ENCODE results near the gene PTPRH. TPM values are rescaled to one million over a fixed set of nuclear protein-coding genes. Genes with fewer than 3 reads are reported as not detected.

The PTPRH gene
- total and polyA plus RNA-seq, 8 donors = 5.3 to 83.9 (median 39.7) TPM

DNA sequence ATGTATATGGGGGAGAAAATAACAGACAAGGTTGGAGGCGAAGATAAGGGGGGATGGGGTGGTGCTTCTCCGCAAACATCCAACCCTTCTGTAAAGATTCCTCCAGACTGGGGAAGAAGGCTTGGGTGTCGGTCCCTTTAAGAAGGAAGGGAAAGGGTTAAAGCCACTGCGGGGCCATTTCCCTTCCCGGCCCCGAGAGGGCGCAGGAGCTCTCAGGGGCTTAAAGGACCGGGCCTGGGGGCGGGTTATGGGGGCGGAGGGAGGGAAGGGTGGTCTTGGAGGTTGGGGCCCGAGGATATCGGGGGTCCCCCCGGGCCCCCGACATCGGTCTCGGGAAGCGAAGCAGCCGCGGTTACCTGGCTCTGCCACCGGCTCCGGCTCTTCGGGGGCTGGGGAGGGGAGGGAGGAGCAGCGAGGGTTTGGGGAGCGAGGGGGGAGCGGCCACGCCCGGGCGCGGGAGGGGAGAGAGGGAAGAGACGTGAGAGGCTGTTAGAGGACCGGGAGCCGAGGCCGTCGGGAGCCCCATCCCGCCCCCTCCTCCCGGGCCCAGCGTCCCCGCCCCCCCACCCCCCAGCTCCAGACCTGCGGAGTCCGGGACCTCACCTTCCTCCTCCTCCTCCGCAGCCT lies 63.1 kb downstream of the PTPRH start:
- peak overlapping the region in 2 of 4 donors; percentile 4 to 23 for H3K4me3 ChIP-seq

DNA sequence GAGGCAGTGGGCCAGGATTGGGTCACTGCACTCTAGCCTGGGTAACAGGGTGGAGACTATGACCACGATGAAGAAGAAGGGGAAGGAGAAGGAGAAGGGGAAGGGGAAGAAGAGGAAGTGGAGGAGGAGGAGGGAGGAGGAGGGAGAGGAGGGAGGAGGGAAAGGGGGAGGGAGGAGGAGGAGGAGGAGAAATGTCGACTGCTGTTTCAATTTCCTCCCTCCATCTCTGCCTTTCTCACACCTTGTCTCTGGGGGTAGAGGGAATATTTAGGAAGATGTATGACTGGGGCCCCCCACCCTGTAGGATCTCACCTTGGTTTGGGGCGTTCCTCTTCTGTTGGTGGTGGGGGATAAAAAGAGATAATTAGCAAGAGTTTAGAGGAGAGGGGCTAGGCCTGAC lies 64.1 kb downstream of the PTPRH start:
- TF ChIP-seq EP300 (IDR thresholded peaks at IDR 0.05) (no peak), POLR2AphosphoS5 (IDR thresholded peaks at IDR 0.05) (no peak), POLR2A (IDR thresholded peaks at IDR 0.05) (no peak), CTCF (IDR thresholded peaks at IDR 0.05) (no peak)
- Histone ChIP-seq H3K4me3 (no peak overlapping the region), H3K36me3 (no peaks in the 10 kb centered on the region), H3K9me3 (no peaks in the 10 kb centered on the region), H3K27me3 (peaks cover 27 to 100% (median 93%) of the 10 kb centered on the region in 3 donors), H3K27ac (no peak overlapping the region), H3K4me1 (peaks cover 3 to 29% (median 20%) of the 10 kb centered on the region in 4 donors)
- 11 to 23% (median 18%) methylated on average over 3 of the region's 3 CpGs for WGBS, 5 donors
- DNase-seq = no peak
- intact Hi-C loops (cut with DNase I; ENCODE audit: low total_unique reads) = loop anchor here (10.0 kb wide), 1 partner anchor 350 kb away; no protein-coding TSS in a partner anchor

More for the DNA sequence above, 63.1 kb downstream of the PTPRH start:
- WGBS, 5 donors = 1 to 3% (median 1%) methylated on average over 18 to 41 of the region's 41 CpGs
- Histone ChIP-seq H3K4me1 (peaks cover 3 to 26% (median 18%) of the 10 kb centered on the region in 4 donors), H3K27ac (no peak overlapping the region), H3K27me3 (peaks cover 27 to 100% (median 89%) of the 10 kb centered on the region in 3 donors), H3K9me3 (no peaks in the 10 kb centered on the region), H3K36me3 (no peaks in the 10 kb centered on the region)
- TF ChIP-seq CTCF (IDR thresholded peaks at IDR 0.05) (peak in 2 of 7 experiments; percentile 7 to 27), POLR2A (IDR thresholded peaks at IDR 0.05) (no peak), POLR2AphosphoS5 (IDR thresholded peaks at IDR 0.05) (no peak)
- DNase-seq = no peak
- intact Hi-C loops (cut with DNase I; ENCODE audit: low total_unique reads) = loop anchor here (10.0 kb wide), 1 partner anchor 349 kb away; no protein-coding TSS in a partner anchor

DNA sequence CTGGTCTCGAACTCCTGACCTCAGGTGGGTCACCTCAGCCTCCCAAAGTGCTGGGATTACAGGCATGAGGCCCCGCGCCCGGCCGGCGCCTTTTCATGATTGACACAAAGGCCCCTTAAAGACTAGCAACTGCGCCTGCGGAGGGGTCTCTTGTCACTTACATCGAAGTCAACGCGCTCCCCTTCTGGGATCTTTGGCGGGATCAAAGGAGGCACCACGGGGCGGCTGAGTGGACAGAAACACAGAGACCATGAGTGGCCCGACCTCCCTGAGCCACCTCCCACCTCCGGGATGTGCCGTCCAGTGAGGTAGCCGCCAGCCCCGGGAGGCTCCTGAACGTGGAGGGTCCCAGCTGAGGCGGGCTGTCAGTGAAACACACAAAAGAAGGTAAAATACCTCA lies 67.6 kb downstream of the PTPRH start:
- TF ChIP-seq POLR2AphosphoS5 (IDR thresholded peaks at IDR 0.05) (no peak), EP300 (IDR thresholded peaks at IDR 0.05) (no peak), POLR2A (IDR thresholded peaks at IDR 0.05) (no peak), CTCF (IDR thresholded peaks at IDR 0.05) (no peak)
- WGBS, 5 donors = 13 to 23% (median 18%) methylated on average over 20 to 21 of the region's 21 CpGs
- no peak overlapping the region for H3K4me3 ChIP-seq
- intact Hi-C loops (cut with DNase I; ENCODE audit: low total_unique reads) = loop anchor here (5.0 to 10.0 kb wide), 2 partner anchors 276 to 353 kb away; no protein-coding TSS in a partner anchor
- H3K27me3 ChIP-seq = peaks cover 22 to 100% (median 63%) of the 10 kb centered on the region in 3 donors
- no peak overlapping the region for H3K27ac ChIP-seq
- H3K9me3 ChIP-seq = no peaks in the 10 kb centered on the region
- H3K36me3 ChIP-seq = no peaks in the 10 kb centered on the region
- H3K4me1 ChIP-seq = peaks cover 3 to 26% (median 16%) of the 10 kb centered on the region in 4 donors
- DNase-seq = no peak

DNA sequence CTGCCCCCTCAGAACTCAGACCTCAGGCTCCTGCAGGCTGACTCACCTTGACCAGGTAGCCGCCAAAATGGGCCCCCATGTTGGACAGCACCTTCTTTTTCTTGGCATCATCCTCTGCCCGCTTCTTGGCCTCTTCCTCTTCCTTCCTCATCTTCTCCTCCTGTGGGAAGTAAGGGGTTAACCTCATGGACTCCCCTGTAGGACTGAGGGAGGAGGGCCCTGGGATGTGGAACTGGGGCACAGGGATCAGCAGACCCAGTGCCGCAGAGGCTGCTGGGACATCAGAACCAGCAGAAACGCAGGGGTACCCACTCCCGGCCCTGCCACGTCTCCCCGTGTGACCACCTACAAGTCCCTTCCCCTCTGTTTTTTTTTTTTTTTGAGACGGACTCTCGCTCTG lies 71.4 kb downstream of the PTPRH start:
- intact Hi-C loops (cut with DNase I; ENCODE audit: low total_unique reads) = no loop called here
- no peaks in the 10 kb centered on the region for H3K9me3 ChIP-seq
- H3K4me1 ChIP-seq = peaks cover 3 to 13% (median 7%) of the 10 kb centered on the region in 4 donors
- WGBS, 5 donors = 47 to 58% (median 54%) methylated on average over 9 of the region's 9 CpGs
- no peak overlapping the region for H3K27ac ChIP-seq
- DNase-seq = no peak
- no peaks in the 10 kb centered on the region for H3K36me3 ChIP-seq
- H3K4me3 ChIP-seq = no peak overlapping the region
- H3K27me3 ChIP-seq = peaks cover 6 to 93% (median 47%) of the 10 kb centered on the region in 3 donors
- no peak for TF ChIP-seq CTCF (IDR thresholded peaks at IDR 0.05)
- TF ChIP-seq EP300 (IDR thresholded peaks at IDR 0.05) = no peak
- no peak for TF ChIP-seq POLR2AphosphoS5 (IDR thresholded peaks at IDR 0.05)
- no peak for TF ChIP-seq POLR2A (IDR thresholded peaks at IDR 0.05)

All from stomach (tissue), 9 donors.